SK-MEL-5 (cell line): ENCODE data around the gene ZBTB38. TPM values are rescaled to one million over a fixed set of nuclear protein-coding genes. Genes with fewer than 3 reads are reported as not detected.

ENCODE experiments used
- DNase-seq: peaks from one replicate; pipeline ENCODE4 v3.0.0-alpha.2; 2016; ENCODE audit warnings: low read depth, low spot score
- in situ Hi-C: cut with HindIII; loops from 2 replicates; pipeline ENCODE4 v1.10.0; 2016; ENCODE audit warnings: low sequenced_read_pairs, high pct_unique_total_duplicates, low pct_unique_long_range_greater_than_20kb
- total RNA-seq: library from RNA; depleted of rRNA; stranded (reverse); fragments of >200 nt; shearing (Covaris generic); gene quantifications from 2 replicates; pipeline ENCODE4 v1.2.3, GENCODE V29; 2014

The ZBTB38 gene
- total RNA-seq, 1 experiment from 2014 or later: 106 TPM

GRCh38 chr3:141375381-141376301 is 7.3 kb downstream of the ZBTB38 start:
- no peak for DNase-seq
- in situ Hi-C loops: no loop called here

GRCh38 chr3:141377377-141377776 is 9.1 kb downstream of the ZBTB38 start:
- in situ Hi-C loops: no loop called here
- no peak for DNase-seq

GRCh38 chr3:141378556-141378955 is 10.3 kb downstream of the ZBTB38 start:
- no peak for DNase-seq
- in situ Hi-C loops: no loop called here

GRCh38 chr3:141379250-141379966 is 11.1 kb downstream of the ZBTB38 start:
- no peak for DNase-seq
- in situ Hi-C loops: no loop called here

GRCh38 chr3:141380279-141380678 is 12.0 kb downstream of the ZBTB38 start:
- no peak for DNase-seq
- in situ Hi-C loops: no loop called here

- in situ Hi-C loops: no loop called here
- no peak for DNase-seq
Measured at GRCh38 chr3:141380987-141381386, 12.7 kb downstream of the ZBTB38 start.

GRCh38 chr3:141382571-141382970 is 14.3 kb downstream of the ZBTB38 start:
- DNase-seq: no peak
- in situ Hi-C loops: no loop called here

GRCh38 chr3:141383555-141384129 is 15.3 kb downstream of the ZBTB38 start:
- in situ Hi-C loops: no loop called here
- DNase-seq: no peak

- no peak for DNase-seq
- in situ Hi-C loops: no loop called here
Measured at GRCh38 chr3:141384157-141384556, 15.9 kb downstream of the ZBTB38 start.

GRCh38 chr3:141384575-141384974 is 16.3 kb downstream of the ZBTB38 start:
- in situ Hi-C loops: no loop called here
- no peak for DNase-seq

- no peak for DNase-seq
- in situ Hi-C loops: no loop called here
Measured at GRCh38 chr3:141385406-141386125, 17.3 kb downstream of the ZBTB38 start.

- in situ Hi-C loops: no loop called here
- DNase-seq: no peak
Measured at GRCh38 chr3:141386126-141386488, 17.8 kb downstream of the ZBTB38 start.

GRCh38 chr3:141386611-141387111 is 18.4 kb downstream of the ZBTB38 start:
- in situ Hi-C loops: no loop called here

GRCh38 chr3:141387516-141387915 is 19.2 kb downstream of the ZBTB38 start:
- in situ Hi-C loops: no loop called here
- DNase-seq: no peak

More at GRCh38 chr3:141386611-141387111, 18.4 kb downstream of the ZBTB38 start:
- DNase-seq: no peak

GRCh38 chr3:141388395-141388794 is 20.1 kb downstream of the ZBTB38 start:
- no peak for DNase-seq
- in situ Hi-C loops: no loop called here

- DNase-seq: no peak
- in situ Hi-C loops: no loop called here
Measured at GRCh38 chr3:141388823-141389621, 20.7 kb downstream of the ZBTB38 start.

- no peak for DNase-seq
- in situ Hi-C loops: no loop called here
Measured at GRCh38 chr3:141389703-141390102, 21.4 kb downstream of the ZBTB38 start.
